Ishikawa (cell line): Measurements from ENCODE around the gene OR6S1.

Experiments used
- CEBPB ChIP-seq: IDR thresholded peaks from 2 replicates; pipeline ENCODE4 v1.6.1; 2012
- CREB1 ChIP-seq: IDR thresholded peaks from 2 replicates; pipeline ENCODE4 v1.6.1; 2012; ENCODE audit warnings: low read depth
- EGR1 ChIP-seq: IDR thresholded peaks from 2 replicates; pipeline ENCODE4 v1.6.1; 2012
- EP300 ChIP-seq: IDR thresholded peaks from 2 replicates; pipeline ENCODE4 v1.6.1; 2012; ENCODE audit warnings: borderline replicate concordance
- FOXM1 ChIP-seq: IDR thresholded peaks from 2 replicates; pipeline ENCODE4 v1.6.1; 2012; ENCODE audit warnings: low read depth, borderline replicate concordance
- MAX ChIP-seq: IDR thresholded peaks from 2 replicates; pipeline ENCODE4 v1.6.1; 2012
- NFIC ChIP-seq: IDR thresholded peaks from 2 replicates; pipeline ENCODE4 v1.6.1; 2012
- RAD21 ChIP-seq: IDR thresholded peaks from 2 replicates; pipeline ENCODE4 v1.6.1; 2012; ENCODE audit warnings: low read depth
- REST ChIP-seq: IDR thresholded peaks from 2 replicates; pipeline ENCODE4 v1.6.1; 2012; ENCODE audit warnings: low read depth, mild to moderate bottlenecking
- TAF1 ChIP-seq: IDR thresholded peaks from 2 replicates; pipeline ENCODE4 v1.6.1; 2012; ENCODE audit warnings: low read depth, mild to moderate bottlenecking
- TCF12 ChIP-seq: IDR thresholded peaks from 2 replicates; pipeline ENCODE4 v1.6.1; 2012; ENCODE audit warnings: low read depth
- TEAD4 ChIP-seq: IDR thresholded peaks from 2 replicates; pipeline ENCODE4 v1.6.1; 2012
- YY1 ChIP-seq: IDR thresholded peaks from 2 replicates; pipeline ENCODE4 v1.6.1; 2012; ENCODE audit warnings: low read depth
- ZBTB7A ChIP-seq: IDR thresholded peaks from 2 replicates; pipeline ENCODE4 v1.6.1; 2012; ENCODE audit warnings: low read depth
- TF ChIP-seq, protein P1 (sequence below): IDR thresholded peaks from 2 replicates; pipeline ENCODE4 v1.6.1; 2012

OR6S1 gene

GRCh38 chr14:20656274-20656673 lies 14.8 kb upstream of the OR6S1 start:
- TF ChIP-seq EP300 (no peak), CREB1 (no peak), EGR1 (no peak), RAD21 (no peak), REST (no peak), TEAD4 (no peak), TAF1 (no peak), YY1 (no peak)

DNA sequence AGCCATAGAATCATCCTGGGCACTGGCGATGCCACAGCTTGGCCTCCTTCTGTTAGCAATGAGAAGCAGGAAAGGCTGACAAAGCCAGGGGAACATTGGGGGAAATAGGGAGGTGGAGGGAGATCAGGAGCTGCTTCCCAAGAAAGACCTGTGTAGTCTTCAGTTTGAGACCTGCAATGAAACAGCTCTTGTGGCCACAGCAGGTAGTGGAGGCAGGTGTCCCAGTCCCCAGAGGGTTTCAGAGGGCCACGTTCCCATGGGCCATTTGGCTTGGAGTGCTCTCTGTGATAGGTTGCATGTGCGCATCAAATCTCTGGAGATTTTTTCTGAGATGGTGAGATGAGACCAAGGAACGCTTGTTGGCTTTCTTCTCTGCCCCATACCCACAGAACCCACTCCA lies 14.4 kb upstream of the OR6S1 start:
- TF ChIP-seq RAD21: no peak
- no peak for TF ChIP-seq TAF1
- TF ChIP-seq CEBPB: no peak
- no peak for TF ChIP-seq YY1
- no peak for TF ChIP-seq TEAD4
- TF ChIP-seq, protein P1, sequence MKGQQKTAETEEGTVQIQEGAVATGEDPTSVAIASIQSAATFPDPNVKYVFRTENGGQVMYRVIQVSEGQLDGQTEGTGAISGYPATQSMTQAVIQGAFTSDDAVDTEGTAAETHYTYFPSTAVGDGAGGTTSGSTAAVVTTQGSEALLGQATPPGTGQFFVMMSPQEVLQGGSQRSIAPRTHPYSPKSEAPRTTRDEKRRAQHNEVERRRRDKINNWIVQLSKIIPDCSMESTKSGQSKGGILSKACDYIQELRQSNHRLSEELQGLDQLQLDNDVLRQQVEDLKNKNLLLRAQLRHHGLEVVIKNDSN: no peak
- no peak for TF ChIP-seq EGR1
- no peak for TF ChIP-seq REST
- TF ChIP-seq NFIC: no peak
- TF ChIP-seq CREB1: no peak
- TF ChIP-seq TCF12: no peak
- no peak for TF ChIP-seq ZBTB7A
- no peak for TF ChIP-seq EP300

- no peak for TF ChIP-seq YY1
- TF ChIP-seq FOXM1: no peak
- no peak for TF ChIP-seq REST
- no peak for TF ChIP-seq EP300
- no peak for TF ChIP-seq ZBTB7A
- TF ChIP-seq CEBPB: no peak
- TF ChIP-seq MAX: no peak
- TF ChIP-seq TCF12: no peak
- no peak for TF ChIP-seq CREB1
- no peak for TF ChIP-seq TEAD4
- no peak for TF ChIP-seq NFIC
- TF ChIP-seq, protein P1: no peak
- no peak for TF ChIP-seq RAD21
- no peak for TF ChIP-seq EGR1
- TF ChIP-seq TAF1: no peak
Measured at GRCh38 chr14:20652996-20653975, 11.8 kb upstream of the OR6S1 start.

DNA sequence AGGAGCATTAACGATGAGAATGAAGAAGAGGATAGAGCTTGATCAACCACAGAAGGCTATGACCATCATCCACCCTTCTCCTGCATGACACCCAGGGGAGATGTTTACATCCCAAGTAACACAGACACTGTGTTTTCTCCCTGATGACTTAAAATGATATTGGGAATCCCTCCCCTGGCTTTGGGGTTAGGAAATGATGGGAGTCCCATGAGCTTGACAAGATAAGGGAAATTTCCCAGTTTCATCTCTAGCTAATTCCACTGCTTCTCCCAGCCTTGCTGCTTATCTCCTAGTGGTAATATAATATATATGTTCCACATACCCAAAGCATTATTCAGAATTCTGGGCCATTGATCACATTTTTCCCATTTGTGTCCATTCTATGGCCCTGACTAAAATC lies 4.0 kb upstream of the OR6S1 start:
- TF ChIP-seq TAF1 (no peak), ZBTB7A (no peak), FOXM1 (no peak), TCF12 (no peak), MAX (no peak), TEAD4 (no peak)
- TF ChIP-seq, protein P1: no peak
